Peyer's patch (tissue), 4 donors: ENCODE data around the gene NOTO.

ENCODE experiments used
- POLR2A ChIP-seq, 2 donors: fragments of 450-650 bp; IDR thresholded peaks; one replicate each; pipeline ENCODE4 v1.5.1; 2017; ENCODE audit warnings: antibody characterized with exemption in 2 of 2, mild to moderate bottlenecking in 2 of 2, moderate library complexity in 2 of 2
- TF ChIP-seq, protein P1 (sequence below), 6 experiments: fragments of 450-650 bp in 4 of 6; fragments of 200-600 bp in 2 of 6; sonication (generic) in 1 of 6; IDR thresholded peaks; one replicate each; pipeline ENCODE4 v1.5.1; 2017 to 2019; ENCODE audit warnings: antibody characterized with exemption in 6 of 6, mild to moderate bottlenecking in 3 of 6, moderate library complexity in 1 of 6

- TF ChIP-seq, protein P1, sequence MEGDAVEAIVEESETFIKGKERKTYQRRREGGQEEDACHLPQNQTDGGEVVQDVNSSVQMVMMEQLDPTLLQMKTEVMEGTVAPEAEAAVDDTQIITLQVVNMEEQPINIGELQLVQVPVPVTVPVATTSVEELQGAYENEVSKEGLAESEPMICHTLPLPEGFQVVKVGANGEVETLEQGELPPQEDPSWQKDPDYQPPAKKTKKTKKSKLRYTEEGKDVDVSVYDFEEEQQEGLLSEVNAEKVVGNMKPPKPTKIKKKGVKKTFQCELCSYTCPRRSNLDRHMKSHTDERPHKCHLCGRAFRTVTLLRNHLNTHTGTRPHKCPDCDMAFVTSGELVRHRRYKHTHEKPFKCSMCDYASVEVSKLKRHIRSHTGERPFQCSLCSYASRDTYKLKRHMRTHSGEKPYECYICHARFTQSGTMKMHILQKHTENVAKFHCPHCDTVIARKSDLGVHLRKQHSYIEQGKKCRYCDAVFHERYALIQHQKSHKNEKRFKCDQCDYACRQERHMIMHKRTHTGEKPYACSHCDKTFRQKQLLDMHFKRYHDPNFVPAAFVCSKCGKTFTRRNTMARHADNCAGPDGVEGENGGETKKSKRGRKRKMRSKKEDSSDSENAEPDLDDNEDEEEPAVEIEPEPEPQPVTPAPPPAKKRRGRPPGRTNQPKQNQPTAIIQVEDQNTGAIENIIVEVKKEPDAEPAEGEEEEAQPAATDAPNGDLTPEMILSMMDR (IDR thresholded peaks at IDR 0.05) = no peak
- no peak for TF ChIP-seq POLR2A (IDR thresholded peaks at IDR 0.05)
These were observed 55.2 kb downstream of the NOTO start for GRCh38 chr2:73257425-73258125.
